Pons (tissue), 1 donor: ENCODE measurements around the gene MEMO1.
"Not testable (repeated sequence)": the region's sequence is repeated elsewhere in the genome, so short reads cannot be mapped to it uniquely, and the experiment has no call there.

Experiments used
- DNase-seq: peaks from one replicate; pipeline ENCODE4 v3.0.0-alpha.2; 2016; ENCODE audit warnings: low spot score

MEMO1 gene

GRCh38 chr2:31907491-31907890 lies 103.3 kb downstream of the MEMO1 start:
- DNase-seq: not testable (repeated sequence)

GRCh38 chr2:31903109-31903780 lies 107.6 kb downstream of the MEMO1 start:
- no peak for DNase-seq

GRCh38 chr2:31901900-31902299 lies 108.9 kb downstream of the MEMO1 start:
- DNase-seq: no peak

- not testable (repeated sequence) for DNase-seq
These were observed 110.7 kb downstream of the MEMO1 start for GRCh38 chr2:31900156-31900555.

- not testable (repeated sequence) for DNase-seq
These were observed 112.5 kb downstream of the MEMO1 start for GRCh38 chr2:31898346-31898745.

GRCh38 chr2:31897340-31897739 lies 113.5 kb downstream of the MEMO1 start:
- not testable (repeated sequence) for DNase-seq

GRCh38 chr2:31896293-31896692 lies 114.5 kb downstream of the MEMO1 start:
- no peak for DNase-seq

- DNase-seq: no peak
These were observed 116.2 kb downstream of the MEMO1 start for GRCh38 chr2:31894656-31895055.

- peak; percentile 26 for DNase-seq
These were observed 117.7 kb downstream of the MEMO1 start for GRCh38 chr2:31893094-31893493.

GRCh38 chr2:31889044-31889443 lies 121.8 kb downstream of the MEMO1 start:
- DNase-seq: no peak

- no peak for DNase-seq
These were observed 122.3 kb downstream of the MEMO1 start for GRCh38 chr2:31888550-31888949.

- DNase-seq: no peak
These were observed 124.1 kb downstream of the MEMO1 start for GRCh38 chr2:31886700-31887099.

- no peak for DNase-seq
These were observed 133.8 kb downstream of the MEMO1 start for GRCh38 chr2:31877008-31877407.

GRCh38 chr2:31874071-31874470 lies 136.7 kb downstream of the MEMO1 start:
- DNase-seq: no peak

GRCh38 chr2:31865215-31865614 lies 145.6 kb downstream of the MEMO1 start:
- no peak for DNase-seq

- no peak for DNase-seq
These were observed 146.9 kb downstream of the MEMO1 start for GRCh38 chr2:31863867-31864266.

- DNase-seq: not testable (repeated sequence)
These were observed 147.7 kb downstream of the MEMO1 start for GRCh38 chr2:31863015-31863656.

GRCh38 chr2:31859959-31860358 lies 150.8 kb downstream of the MEMO1 start:
- DNase-seq: no peak

- no peak for DNase-seq
These were observed 157.3 kb downstream of the MEMO1 start for GRCh38 chr2:31853521-31853920.

GRCh38 chr2:31842150-31842549 lies 168.7 kb downstream of the MEMO1 start:
- not testable (repeated sequence) for DNase-seq

GRCh38 chr2:31835450-31835849 lies 175.4 kb downstream of the MEMO1 start:
- DNase-seq: no peak

GRCh38 chr2:31832363-31832762 lies 178.4 kb downstream of the MEMO1 start:
- no peak for DNase-seq

GRCh38 chr2:31831585-31831984 lies 179.2 kb downstream of the MEMO1 start:
- no peak for DNase-seq

- DNase-seq: no peak
These were observed 181.9 kb downstream of the MEMO1 start for GRCh38 chr2:31828891-31829290.
